HG02852 (cell line): ENCODE results near the gene DDX25.

ENCODE experiments used
- ATAC-seq: cut with Tn5 transposase; IDR thresholded peaks from one replicate; pipeline ENCODE4 v1.9.1; 2021; ENCODE audit warnings: mild to moderate bottlenecking, moderate library complexity; ENCODE audit not compliant: unreplicated experiment

Gene DDX25

GRCh38 chr11:125948278-125949051 lies 44.2 kb downstream of the DDX25 start:
- ATAC-seq: no peak

- ATAC-seq: no peak
Observed at GRCh38 chr11:125949271-125950177, 45.2 kb downstream of the DDX25 start.

GRCh38 chr11:125950178-125950490 lies 45.8 kb downstream of the DDX25 start:
- ATAC-seq: no peak

- no peak for ATAC-seq
Observed at GRCh38 chr11:125950696-125951651, 46.7 kb downstream of the DDX25 start.

- ATAC-seq: no peak
Observed at GRCh38 chr11:125951731-125952130, 47.4 kb downstream of the DDX25 start.

GRCh38 chr11:125952559-125952958 lies 48.3 kb downstream of the DDX25 start:
- no peak for ATAC-seq

- ATAC-seq: no peak
Observed at GRCh38 chr11:125952973-125953372, 48.7 kb downstream of the DDX25 start.

GRCh38 chr11:125953401-125953935 lies 49.2 kb downstream of the DDX25 start:
- ATAC-seq: no peak

GRCh38 chr11:125954123-125954944 lies 50.0 kb downstream of the DDX25 start:
- ATAC-seq: no peak

- no peak for ATAC-seq
Observed at GRCh38 chr11:125954945-125955640, 50.8 kb downstream of the DDX25 start.

- ATAC-seq: no peak
Observed at GRCh38 chr11:125955856-125956255, 51.5 kb downstream of the DDX25 start.

GRCh38 chr11:125956391-125957134 lies 52.3 kb downstream of the DDX25 start:
- ATAC-seq: no peak

GRCh38 chr11:125957618-125958332 lies 53.5 kb downstream of the DDX25 start:
- ATAC-seq: no peak

- ATAC-seq: no peak
Observed at GRCh38 chr11:125958872-125959400, 54.6 kb downstream of the DDX25 start.

GRCh38 chr11:125959511-125959910 lies 55.2 kb downstream of the DDX25 start:
- ATAC-seq: no peak

- ATAC-seq: no peak
Observed at GRCh38 chr11:125959931-125960330, 55.6 kb downstream of the DDX25 start.

- no peak for ATAC-seq
Observed at GRCh38 chr11:125960771-125961170, 56.5 kb downstream of the DDX25 start.

GRCh38 chr11:125967515-125967914 lies 63.2 kb downstream of the DDX25 start:
- ATAC-seq: no peak
